SK-N-SH (cell line): ENCODE measurements around the gene BCAR1.

Source experiments
- MXI1 ChIP-seq: IDR thresholded peaks from 2 replicates; pipeline ENCODE4 v1.6.1; 2012; ENCODE audit warnings: mild to moderate bottlenecking, low read depth, low read length, improper control_type of control experiment
- POLR2AphosphoS5 ChIP-seq: IDR thresholded peaks from 2 replicates; pipeline ENCODE4 v1.6.1; 2012; ENCODE audit warnings: low read depth, low read length
- TEAD4 ChIP-seq: IDR thresholded peaks from 2 replicates; pipeline ENCODE4 v1.4.0; 2012; ENCODE audit warnings: mild to moderate bottlenecking, borderline replicate concordance; ENCODE audit not compliant: insufficient read depth
- TF ChIP-seq, protein P1 (sequence below): fragments of 200-600 bp; sonication (generic); IDR thresholded peaks from 2 replicates; pipeline ENCODE4 v1.6.1; 2017; ENCODE audit warnings: antibody characterized with exemption, mild to moderate bottlenecking, moderate library complexity
- TF ChIP-seq, protein P2 (sequence below): IDR thresholded peaks from 2 replicates; pipeline ENCODE4 v1.4.0; 2012; ENCODE audit warnings: low read depth
- TF ChIP-seq, protein P3 (sequence below): IDR thresholded peaks from 2 replicates; pipeline ENCODE4 v1.6.1; 2012; ENCODE audit warnings: mild to moderate bottlenecking, low read depth, low read length, moderate library complexity

DNA sequence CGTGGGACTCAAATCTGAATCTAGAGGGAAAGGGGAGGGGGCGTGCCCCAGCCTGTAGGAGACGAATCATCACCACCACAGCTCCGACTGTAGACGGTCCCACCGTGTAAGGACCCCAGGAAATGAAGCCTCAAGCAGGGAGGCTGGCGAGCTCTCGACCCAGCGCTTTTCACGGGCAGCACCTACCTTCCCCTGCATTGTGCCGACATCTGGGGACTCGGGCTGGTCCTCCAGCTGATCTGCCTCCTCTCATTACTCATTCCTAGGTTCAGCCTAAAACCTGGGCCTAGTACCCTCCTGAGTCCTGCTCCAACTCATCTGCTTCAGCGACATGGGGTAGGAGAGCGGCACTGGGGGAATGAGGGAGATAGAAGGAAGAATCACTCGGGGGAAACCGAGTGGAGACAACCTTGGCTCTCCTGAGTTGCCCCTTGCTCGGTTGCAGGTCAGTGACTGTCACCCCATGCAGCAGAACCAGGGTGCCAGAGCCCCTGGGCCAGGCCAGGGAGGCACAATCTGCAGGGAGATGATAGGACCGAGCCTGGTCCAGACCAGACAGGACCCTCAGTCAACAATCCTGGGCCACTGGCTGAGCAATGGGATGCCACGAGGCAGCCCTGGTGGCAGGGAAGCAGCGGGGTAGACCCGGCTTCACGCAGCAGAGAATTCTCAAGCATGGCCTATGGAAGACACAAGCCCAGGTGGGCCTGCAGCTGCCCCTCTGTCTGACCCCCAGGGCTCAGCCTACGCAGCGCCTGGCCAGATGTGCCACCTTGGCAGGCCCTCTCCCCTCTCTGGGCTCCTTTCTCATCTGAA lies 833 bp upstream of the BCAR1 start:
- TF ChIP-seq, protein P1, sequence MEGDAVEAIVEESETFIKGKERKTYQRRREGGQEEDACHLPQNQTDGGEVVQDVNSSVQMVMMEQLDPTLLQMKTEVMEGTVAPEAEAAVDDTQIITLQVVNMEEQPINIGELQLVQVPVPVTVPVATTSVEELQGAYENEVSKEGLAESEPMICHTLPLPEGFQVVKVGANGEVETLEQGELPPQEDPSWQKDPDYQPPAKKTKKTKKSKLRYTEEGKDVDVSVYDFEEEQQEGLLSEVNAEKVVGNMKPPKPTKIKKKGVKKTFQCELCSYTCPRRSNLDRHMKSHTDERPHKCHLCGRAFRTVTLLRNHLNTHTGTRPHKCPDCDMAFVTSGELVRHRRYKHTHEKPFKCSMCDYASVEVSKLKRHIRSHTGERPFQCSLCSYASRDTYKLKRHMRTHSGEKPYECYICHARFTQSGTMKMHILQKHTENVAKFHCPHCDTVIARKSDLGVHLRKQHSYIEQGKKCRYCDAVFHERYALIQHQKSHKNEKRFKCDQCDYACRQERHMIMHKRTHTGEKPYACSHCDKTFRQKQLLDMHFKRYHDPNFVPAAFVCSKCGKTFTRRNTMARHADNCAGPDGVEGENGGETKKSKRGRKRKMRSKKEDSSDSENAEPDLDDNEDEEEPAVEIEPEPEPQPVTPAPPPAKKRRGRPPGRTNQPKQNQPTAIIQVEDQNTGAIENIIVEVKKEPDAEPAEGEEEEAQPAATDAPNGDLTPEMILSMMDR: no peak
- TF ChIP-seq, protein P2, sequence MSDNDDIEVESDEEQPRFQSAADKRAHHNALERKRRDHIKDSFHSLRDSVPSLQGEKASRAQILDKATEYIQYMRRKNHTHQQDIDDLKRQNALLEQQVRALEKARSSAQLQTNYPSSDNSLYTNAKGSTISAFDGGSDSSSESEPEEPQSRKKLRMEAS: no peak; the same call in 1 of the 2 replicates
- TF ChIP-seq MXI1 (no peak), TEAD4 (no peak), POLR2AphosphoS5 (no peak)
- TF ChIP-seq, protein P3, sequence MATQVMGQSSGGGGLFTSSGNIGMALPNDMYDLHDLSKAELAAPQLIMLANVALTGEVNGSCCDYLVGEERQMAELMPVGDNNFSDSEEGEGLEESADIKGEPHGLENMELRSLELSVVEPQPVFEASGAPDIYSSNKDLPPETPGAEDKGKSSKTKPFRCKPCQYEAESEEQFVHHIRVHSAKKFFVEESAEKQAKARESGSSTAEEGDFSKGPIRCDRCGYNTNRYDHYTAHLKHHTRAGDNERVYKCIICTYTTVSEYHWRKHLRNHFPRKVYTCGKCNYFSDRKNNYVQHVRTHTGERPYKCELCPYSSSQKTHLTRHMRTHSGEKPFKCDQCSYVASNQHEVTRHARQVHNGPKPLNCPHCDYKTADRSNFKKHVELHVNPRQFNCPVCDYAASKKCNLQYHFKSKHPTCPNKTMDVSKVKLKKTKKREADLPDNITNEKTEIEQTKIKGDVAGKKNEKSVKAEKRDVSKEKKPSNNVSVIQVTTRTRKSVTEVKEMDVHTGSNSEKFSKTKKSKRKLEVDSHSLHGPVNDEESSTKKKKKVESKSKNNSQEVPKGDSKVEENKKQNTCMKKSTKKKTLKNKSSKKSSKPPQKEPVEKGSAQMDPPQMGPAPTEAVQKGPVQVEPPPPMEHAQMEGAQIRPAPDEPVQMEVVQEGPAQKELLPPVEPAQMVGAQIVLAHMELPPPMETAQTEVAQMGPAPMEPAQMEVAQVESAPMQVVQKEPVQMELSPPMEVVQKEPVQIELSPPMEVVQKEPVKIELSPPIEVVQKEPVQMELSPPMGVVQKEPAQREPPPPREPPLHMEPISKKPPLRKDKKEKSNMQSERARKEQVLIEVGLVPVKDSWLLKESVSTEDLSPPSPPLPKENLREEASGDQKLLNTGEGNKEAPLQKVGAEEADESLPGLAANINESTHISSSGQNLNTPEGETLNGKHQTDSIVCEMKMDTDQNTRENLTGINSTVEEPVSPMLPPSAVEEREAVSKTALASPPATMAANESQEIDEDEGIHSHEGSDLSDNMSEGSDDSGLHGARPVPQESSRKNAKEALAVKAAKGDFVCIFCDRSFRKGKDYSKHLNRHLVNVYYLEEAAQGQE: no peak
